Measurements from ENCODE around the gene HAAO.
A peak's percentile ranks its signal among the peaks of the same experiment; 100 is the strongest.

HAAO gene

DNA sequence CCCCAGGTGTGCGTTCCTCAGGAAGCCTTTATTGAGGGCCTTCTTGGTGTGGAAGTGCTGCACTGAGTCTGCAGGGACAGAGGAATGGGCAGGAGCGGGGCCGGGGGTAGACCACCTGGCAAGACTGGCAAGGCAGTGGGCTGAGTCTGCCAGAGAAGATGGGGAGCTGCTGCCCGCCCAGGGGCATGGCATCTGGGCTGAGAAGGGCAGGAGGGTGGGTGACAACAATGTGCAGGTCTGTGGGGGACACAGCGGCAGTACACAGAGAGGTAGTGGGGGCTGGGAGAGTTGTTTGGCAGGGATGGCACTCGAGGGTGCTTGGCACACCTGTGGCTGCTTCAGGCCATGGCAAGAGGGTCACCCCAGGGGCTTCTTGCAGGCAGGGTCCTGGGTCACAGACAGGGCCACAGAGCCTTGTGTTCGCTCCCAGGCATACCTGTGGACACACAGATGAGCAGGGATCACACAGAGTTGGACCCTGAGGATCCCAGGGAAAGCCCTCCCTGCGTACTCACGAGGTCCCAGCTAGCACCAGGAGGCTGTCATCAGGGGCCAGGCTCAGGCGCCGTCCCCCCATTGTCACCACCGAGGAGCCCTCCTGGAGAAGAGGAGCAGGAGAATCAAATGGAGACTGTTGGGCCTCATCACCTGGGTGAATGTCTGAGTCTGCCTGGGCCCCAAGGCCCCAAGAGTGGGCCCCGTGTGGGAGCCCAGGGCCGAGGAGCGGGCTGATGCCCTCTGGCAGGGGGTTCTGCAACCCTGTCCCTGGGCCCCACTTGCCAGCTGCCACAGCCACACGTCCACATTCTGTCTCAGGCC lies 25.1 kb downstream of the HAAO start:
- no peak for DNase-seq

GRCh38 chr2:42765686-42766085 lies 26.7 kb downstream of the HAAO start:
- DNase-seq: no peak

- no peak for DNase-seq
These were observed 27.5 kb downstream of the HAAO start for GRCh38 chr2:42764901-42765300.

DNA sequence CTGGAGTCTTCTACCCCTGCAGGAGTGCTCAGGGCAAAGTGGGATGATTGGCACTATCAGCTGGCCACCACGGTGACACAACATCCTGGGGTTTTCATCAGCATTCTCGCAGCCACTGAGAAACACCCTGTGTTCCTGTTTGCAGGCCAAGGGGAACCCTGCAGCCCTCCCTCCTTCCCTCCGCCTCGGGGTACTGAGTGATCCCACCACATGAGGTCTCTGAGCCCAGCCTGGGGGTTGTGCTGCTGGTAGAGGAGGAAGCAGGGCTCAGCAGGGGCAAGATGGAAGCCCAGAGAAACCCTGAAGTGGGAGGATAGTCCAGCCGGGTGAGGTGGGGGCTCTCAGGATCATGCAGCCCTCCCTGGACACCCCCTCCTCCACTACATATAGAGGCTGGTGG lies 28.3 kb downstream of the HAAO start, which contains the start of gene OXER1:
TSS of gene OXER1 (minus strand) at position 40 of the 400 bp plus-strand sequence. CDS start 73 bp downstream, outside the sequence.
- DNase-seq: no peak

DNA sequence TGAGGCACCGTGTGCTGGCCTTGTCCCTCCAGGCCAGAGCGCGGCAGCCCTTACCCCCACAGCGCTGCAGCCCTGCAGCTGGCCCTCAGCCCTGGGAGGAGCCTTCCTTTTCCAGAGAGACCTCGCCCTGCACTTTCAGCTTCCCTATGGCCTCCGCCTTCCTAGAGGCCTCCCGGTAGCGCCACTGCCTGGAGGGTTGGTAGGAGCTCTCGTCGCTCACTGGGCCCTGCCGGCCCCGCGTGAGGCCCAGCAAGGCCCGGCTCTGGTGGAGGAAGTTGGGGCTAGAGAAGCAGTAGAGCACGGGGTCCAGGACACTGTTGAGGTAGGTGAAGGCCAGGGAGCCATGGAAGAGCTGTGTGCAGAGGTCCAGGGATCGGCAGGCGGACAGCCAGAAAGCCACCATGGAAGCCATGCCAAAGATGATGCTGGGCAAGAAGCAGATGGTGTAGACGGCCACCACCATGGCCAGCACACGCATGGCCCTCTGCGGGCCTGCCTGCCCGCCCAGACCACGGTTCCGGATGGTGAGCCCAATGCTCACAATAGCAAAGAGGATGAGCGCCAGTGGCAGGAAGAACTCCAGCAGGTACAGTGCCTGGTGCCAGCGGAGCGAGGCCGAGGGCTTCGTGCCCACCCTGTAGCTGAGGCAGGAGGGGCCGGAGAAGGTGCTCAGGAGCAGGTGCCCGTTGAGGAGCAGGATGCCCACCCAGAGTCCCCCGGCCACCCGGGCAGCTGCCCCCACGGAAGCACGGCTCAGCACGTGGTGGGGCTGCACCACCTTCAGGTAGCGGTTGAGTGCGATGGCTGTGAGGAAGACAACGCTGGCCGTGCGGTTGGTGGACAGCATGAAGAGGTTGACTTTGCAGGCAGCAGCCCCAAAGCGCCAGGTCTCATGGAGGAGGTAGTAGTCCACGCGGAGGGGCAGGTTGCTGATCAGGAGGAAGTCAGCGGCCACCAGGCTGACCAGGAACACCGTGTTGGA lies 29.3 kb downstream of the HAAO start:
- DNase-seq: no peak

GRCh38 chr2:42762155-42762554 lies 30.2 kb downstream of the HAAO start:
- DNase-seq: no peak

GRCh38 chr2:42761554-42761953 lies 30.8 kb downstream of the HAAO start:
- no peak for DNase-seq

DNA sequence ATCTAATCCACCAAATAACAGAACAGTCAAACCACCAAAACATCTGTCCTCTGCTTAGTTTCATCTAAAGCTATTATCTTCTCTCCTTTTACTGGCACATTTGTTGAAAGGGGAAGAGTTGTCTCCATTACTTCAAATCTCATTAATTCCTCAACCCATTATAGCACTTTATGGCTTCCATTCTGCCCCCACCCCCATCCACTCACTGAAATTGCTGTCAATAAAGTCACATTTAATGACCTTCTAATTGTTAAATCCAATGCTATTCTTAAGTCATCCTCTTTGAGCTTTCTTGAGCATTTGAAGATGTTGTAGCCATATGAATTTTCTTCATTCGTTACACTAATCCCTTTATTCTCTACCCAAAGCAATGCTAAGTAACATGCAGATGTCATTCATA lies 33.6 kb downstream of the HAAO start:
- DNase-seq: no peak

DNA sequence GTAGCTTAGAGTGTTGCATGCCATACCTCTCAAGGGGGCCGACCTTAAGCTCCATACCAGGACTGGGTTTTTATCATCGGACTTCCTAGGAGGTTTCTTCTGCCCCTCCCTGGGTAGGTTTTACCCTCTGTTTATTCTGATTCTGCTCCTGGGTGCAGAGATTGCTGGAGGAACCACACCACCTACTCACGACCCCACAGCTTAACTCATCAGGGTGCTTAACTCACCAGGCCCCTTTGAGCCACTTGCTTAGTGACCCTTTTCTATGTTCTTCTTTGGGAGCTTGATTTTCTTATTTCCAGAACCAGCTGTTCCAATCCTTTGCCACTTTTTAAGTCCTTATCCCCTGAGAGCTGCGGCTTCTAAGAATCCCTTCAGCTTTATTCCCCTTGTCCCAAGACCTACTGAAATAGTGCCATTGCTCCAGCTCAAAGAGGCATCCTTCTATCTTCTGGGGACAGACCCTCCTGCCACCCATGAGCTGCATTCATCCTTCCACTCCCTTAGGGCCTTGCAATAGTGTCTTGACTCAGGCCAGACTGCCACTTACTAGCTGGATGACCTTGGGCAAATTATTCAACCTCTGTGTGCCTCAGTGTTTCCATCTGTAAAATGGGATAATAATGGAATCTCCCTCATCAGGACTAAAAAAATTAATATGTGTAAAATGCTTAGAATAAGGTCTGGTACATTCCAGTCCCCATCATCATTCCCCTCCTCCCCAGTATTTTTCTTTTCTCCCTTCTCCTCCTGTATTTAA lies 34.2 kb downstream of the HAAO start:
- DNase-seq: no peak

DNA sequence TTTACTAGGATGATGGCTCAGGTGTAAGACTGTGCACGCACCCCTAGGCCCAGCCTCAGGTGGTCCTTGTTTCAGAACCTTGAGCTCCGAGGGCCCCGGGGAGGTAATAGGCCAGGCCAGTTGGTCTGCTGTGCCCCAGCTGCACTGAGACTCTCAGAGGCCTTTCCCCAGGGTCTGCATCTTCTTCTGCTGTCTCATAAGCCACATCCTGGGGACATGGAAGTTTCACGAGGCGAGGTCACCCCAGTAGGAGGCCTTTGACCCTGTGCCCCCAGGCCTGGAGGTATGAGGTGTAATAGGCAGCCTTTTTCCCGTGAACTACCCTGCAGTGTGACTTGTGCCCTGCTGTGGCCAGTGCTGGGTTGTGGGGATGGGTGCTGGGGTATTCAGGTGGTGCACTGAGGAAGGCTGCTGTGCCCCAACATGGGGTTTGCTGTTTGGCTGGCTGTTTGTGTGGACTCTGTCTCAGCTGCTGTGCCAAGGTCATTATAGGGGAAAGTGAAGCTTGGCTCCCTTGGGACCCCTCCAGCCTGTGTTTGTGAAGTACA lies 35.3 kb downstream of the HAAO start:
- no peak for DNase-seq

DNA sequence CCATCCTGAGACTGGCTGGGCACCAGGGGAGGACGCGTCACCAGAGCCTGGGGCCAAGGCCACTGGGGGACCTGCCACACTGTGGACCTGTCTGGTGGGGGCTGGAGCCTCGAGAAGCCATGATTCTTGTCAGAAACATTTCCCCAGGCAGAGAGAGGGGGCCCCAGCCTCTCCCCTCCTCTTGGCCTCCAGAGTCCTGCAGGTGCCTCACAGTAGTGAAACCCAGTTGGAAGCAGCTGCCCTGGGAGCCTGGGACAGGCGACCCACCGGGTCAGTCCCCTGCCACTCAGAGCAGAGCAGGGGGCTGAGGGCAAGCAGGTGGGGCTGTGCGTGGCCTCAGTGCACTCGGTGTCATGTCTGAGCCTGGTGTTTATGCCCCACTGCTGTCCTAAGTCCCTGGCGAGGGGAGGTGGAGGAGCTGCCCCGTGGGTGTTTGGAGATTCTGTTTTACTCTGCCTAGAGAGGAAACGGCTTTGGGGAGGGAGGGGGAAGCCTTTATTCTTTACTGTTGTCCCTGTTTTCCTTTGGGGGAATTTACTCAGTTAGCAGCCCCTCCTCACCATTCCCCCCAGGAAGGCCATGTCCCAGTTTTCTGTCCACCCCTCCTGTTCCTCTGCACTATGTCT lies 36.1 kb downstream of the HAAO start:
- no peak for DNase-seq

DNA sequence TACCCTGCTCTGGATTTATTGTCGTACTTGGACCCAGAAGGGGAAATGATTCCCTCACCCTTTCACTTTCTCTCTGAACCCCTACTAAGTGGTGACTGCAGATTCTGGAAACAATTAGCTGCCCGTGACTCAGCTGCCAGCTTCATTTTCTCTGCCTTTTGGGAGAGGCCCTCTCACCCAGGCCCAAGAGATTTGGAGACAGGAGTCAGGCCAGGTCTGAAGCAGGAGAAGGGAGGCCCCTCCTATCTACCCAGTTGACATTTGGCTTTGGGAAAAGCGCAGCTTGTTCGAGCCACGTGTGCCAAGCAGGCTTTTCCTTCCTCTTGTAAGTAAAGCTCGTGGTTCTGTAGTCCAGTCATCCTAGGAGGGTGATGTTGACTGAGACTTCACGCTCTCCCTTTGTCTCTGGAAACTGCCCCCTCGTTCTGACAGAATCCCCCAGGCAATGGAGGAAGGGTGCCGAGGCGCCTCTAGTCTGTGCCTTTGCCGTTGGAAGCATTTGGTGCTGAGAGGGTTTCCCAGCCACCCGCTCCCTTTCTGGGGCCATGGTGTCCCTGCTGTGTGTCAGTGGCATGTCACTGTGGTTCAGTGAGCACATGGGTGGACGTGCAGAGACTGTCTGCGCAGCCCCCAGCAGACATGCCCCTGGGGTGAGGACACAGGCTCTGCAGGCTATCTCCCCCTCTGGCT lies 37.0 kb downstream of the HAAO start:
- DNase-seq: no peak

DNA sequence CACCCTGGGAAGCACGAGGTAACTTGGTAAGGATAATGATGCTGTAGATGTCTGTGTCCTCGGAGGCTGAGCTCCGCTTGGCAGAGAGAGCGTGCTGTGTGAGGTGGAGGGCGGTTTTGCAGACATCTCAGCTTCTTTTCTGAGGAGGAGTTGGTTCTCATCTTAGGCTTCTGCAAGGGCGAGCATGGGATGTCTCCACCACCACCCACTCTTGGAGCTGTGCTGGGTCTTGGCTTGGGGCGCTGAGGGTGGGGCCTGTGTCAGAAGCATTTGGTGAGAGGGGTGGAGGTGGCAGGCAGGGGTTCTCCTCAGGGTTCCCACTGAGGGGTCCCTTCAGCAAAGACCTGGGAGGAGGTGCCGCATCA lies 37.6 kb downstream of the HAAO start:
- no peak for DNase-seq

DNA sequence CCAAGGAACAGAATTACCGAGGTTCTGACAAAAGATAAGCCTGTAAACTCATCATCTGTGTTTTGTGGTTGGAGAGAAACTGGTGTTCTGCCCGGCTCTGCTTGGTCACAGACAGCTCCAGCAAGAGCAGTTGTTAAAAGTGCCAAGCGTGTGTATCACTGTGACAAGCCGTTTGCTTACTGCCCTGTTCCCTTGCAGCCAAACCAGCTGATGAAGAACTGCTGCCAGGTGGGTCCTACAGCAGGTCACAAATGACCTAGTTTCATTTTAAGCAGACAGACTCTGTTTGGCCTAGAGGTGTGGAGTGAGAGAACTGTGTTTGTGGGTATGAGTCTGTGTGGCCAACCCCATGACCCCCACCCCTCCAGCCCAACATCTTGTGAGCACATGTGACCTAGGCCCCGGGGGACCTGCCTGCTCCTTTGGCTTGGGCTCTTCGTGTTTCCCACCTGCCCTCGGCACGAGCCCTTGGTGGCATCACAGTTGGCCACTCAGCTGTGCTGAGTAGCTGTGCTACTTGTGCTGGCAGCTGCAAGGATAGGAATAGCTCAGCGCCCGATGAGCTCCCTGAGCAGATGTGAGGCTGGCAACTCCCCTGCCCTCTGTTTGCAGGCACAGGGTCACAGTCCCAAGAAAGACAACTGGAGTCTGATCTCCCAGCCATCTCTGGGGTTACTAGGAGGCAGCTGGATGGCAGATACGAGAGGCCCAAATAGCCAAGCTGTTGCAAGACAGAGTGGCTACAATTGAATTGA lies 38.2 kb downstream of the HAAO start:
- DNase-seq: peak in 1 of 3 experiments; percentile 31

DNA sequence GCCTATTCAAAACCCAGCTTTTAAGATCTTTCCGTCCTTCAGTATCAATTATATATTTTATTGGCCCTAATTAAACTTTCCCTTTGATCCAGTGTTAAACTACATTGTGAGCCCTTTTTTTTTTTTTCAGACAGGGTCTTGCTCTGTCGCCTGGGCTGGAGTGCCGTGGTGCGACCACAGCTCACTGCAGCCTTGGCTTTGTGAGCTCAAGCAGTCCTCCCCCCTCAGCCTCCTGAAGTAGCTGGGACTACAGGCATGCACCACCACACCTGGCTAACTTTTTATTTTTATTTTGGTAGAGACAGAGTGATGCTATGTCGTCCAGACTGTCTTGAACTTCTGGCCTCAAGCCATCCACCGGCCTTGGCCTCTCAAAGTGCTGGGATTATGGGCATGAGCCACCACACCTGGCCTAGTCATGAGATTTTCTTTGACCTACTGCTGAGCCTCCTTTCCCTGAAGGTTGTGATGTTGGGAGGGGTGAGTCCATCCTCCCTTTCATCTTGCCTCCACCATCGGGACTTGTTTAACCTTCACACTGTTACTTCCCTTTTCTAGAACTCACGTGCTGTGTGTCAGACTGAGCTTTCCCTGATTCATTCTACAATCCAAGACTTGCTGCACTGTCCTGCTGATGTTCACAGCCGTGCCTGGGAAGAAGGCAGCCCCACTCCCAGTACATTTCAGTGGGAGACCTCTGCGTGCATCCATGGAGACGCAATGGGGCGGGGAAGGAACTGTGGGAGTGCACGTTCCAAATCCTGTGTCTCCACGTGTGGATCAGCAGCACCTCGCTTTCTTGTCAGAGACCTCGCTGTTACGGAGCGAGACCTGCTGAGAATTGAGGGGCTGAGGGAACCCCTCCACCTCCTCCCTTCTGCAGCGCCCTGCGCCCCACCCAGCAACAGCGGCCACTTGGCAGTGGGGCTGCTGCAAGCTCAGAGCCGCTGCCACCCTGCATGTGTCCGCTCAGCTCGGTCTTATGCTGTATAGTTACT lies 39.3 kb downstream of the HAAO start:
- DNase-seq: no peak

DNA sequence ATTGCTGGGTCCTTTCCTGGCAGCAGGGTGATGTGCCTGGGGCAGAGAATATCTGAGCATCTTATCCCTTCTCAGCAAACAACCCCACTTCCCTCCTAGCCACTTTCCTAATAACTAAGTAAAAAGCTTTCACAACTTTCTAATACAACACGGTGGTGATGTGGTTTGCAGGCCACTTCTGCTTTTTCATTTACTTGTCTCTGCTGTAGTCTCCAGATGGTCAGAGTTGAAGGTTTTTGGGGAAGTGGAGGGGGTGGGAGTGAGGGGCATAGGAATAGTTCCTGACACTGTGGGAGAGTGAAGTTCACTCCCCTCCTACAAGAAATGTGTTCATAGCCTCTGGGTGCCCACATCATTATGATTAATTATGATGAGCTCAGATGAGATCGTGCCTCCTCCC lies 40.1 kb downstream of the HAAO start:
- no peak for DNase-seq

DNA sequence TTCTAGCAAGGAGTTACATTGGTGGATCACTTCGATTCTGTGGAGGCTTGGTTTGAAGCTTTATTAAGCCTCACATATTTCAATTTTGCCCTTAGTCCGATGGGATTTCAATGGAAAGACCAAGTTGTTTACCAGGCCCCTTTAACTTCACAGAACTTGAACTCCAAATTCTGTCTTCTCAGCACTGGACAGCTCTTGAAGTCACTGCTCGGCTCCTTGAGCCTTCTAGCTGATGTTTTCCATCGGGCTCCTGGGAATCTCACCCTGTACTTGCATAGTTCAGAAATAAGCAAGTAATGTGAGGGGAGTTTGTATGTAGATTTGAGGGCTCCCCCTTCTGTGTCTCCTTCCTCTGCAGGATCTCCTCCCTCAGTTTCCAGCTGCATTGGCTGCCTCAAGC lies 43.5 kb downstream of the HAAO start:
- DNase-seq: no peak

DNA sequence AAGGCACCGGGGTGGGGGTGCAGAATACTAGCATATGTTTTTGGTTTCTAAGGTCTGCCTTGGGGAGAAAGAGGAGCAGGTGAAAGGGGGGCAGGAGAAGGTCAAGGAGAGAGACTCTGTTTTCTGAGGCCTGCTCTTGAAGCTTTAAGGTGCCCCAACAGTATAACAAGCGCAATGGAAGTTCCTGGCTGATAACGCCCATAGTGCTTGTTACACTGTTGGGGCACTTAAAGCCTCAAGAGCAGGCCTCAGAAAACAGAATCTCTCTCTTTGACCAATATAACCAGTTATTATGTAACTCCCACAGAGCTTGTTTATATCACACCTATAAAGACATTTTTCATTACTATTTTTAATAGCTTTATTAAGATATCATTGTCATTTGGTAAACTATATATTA lies 45.0 kb downstream of the HAAO start:
- no peak for DNase-seq

DNA sequence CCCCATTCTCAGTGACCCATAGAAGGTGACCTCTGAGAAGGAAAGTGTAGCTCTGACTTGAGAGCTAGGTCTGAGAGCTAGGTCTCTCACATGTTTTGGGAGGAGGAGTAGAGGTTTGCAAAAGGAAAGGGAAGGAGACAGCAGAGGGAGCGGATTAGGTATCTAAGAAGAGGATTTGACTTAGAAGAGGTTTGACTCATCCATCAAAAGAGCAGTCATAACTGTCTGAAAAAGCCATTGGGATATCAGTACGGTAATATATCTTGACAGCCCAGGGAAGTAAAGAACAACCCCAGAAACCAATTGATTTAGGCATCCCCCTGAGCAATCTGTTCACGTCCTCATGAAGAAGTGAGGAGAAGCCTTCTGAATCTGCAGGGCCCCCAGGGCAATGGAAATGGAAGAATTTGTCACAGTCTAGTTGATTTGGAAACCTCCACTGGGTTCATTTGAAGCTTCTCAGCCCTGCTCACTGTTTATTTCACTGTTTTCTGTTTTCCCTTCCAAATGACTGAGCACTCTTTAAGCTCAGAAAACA lies 47.8 kb downstream of the HAAO start:
- DNase-seq: no peak
